Measurements from ENCODE around the gene CECR2.

DNA sequence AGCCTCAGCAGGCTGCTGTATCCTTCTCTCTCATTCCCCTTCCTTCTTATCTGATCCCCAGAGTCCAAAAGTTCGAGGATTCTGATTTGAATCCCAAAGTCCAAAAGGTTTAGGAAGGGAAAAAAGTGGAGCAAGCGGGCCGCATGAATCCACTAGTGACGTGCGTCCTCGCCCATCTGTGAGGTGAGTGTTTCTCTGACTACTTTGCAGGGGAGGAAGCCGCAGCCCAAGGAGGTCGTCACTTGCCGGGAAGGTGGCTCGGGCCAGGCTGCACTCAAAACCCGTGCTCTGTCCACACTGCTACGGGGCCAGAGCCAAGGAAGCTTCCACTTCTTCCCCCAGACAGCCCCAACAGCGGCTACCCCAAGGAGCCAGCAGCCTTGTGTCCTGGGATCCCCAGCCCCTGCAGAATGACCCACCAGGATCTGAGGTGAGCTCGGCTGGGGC lies 210.3 kb downstream of the CECR2 start:
- no peak for TF ChIP-seq POLR2A (IDR thresholded peaks at IDR 0.05)
- TF ChIP-seq, protein P1, sequence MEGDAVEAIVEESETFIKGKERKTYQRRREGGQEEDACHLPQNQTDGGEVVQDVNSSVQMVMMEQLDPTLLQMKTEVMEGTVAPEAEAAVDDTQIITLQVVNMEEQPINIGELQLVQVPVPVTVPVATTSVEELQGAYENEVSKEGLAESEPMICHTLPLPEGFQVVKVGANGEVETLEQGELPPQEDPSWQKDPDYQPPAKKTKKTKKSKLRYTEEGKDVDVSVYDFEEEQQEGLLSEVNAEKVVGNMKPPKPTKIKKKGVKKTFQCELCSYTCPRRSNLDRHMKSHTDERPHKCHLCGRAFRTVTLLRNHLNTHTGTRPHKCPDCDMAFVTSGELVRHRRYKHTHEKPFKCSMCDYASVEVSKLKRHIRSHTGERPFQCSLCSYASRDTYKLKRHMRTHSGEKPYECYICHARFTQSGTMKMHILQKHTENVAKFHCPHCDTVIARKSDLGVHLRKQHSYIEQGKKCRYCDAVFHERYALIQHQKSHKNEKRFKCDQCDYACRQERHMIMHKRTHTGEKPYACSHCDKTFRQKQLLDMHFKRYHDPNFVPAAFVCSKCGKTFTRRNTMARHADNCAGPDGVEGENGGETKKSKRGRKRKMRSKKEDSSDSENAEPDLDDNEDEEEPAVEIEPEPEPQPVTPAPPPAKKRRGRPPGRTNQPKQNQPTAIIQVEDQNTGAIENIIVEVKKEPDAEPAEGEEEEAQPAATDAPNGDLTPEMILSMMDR (IDR thresholded peaks at IDR 0.05), result no peak
